ENCODE results near the gene MRGPRX2.

- TF ChIP-seq POLR2AphosphoS5 (IDR thresholded peaks at IDR 0.05; ENCODE audit: low read depth, low read length) (no peak), POLR2A (IDR thresholded peaks at IDR 0.05; ENCODE audit: low read depth, low read length) (no peak)
These were observed 24.3 kb upstream of the MRGPRX2 start for GRCh38 chr11:19084661-19085315.
